Measurements from ENCODE around the gene GRB2.
"Not testable (repeated sequence)": the region's sequence is repeated elsewhere in the genome, so short reads cannot be mapped to it uniquely, and the experiment has no call there.

- TF ChIP-seq CTCF (IDR thresholded peaks at IDR 0.05; ENCODE audit: low read depth, low read length); EZH2phosphoT487 (IDR thresholded peaks at IDR 0.05; ENCODE audit: low read depth): not testable (repeated sequence)
Observed at GRCh38 chr17:75379426-75379825, 26.1 kb downstream of the GRB2 start.
